Osteoblast (primary cell): ENCODE data around the gene RAD51B. TPM values are rescaled to one million over a fixed set of nuclear protein-coding genes. Genes with fewer than 3 reads are reported as not detected.

Experiments used
- DNase-seq: peaks from one replicate; pipeline ENCODE4 v3.0.0; 2011; ENCODE audit warnings: low spot score, mixed read lengths; ENCODE audit not compliant: insufficient read length; ENCODE audit errors: missing footprints
- H2AFZ ChIP-seq: 2 replicates; pipeline ENCODE4 v1.6.0; 2011; ENCODE audit warnings: mild to moderate bottlenecking, low read length
- H3K27ac ChIP-seq: 2 replicates; pipeline ENCODE4 v1.5.1; 2011; ENCODE audit warnings: mild to moderate bottlenecking, low read depth, low read length, moderate library complexity
- H3K27me3 ChIP-seq: 2 replicates; pipeline ENCODE4 v1.6.0; 2012; ENCODE audit warnings: mild to moderate bottlenecking, control low read depth, inconsistent platforms, low read length, moderate library complexity; ENCODE audit not compliant: insufficient read depth
- H3K36me3 ChIP-seq: 2 replicates; pipeline ENCODE4 v1.5.1; 2011; ENCODE audit warnings: mild to moderate bottlenecking, low read length, control low read depth, moderate library complexity; ENCODE audit not compliant: insufficient read depth
- H3K4me1 ChIP-seq: 2 replicates; pipeline ENCODE4 v1.5.1; 2011; ENCODE audit warnings: mild to moderate bottlenecking, low read length, control low read depth, moderate library complexity; ENCODE audit not compliant: insufficient read depth
- H3K4me2 ChIP-seq: 2 replicates; pipeline ENCODE4 v1.6.0; 2011; ENCODE audit warnings: mild to moderate bottlenecking, low read length; ENCODE audit not compliant: insufficient read depth
- H3K4me3 ChIP-seq: fragments of 200-600 bp; sonication (generic); 3 replicates; pipeline ENCODE4 v1.5.1; 2012; ENCODE audit warnings: mild to moderate bottlenecking, low read length, inconsistent platforms; ENCODE audit not compliant: insufficient read depth
- H3K79me2 ChIP-seq: 2 replicates; pipeline ENCODE4 v1.6.0; 2012; ENCODE audit warnings: mild to moderate bottlenecking, low read length, control low read depth, inconsistent platforms; ENCODE audit not compliant: insufficient read depth
- H3K9me3 ChIP-seq: 2 replicates; pipeline ENCODE4 v1.5.1; 2011; ENCODE audit warnings: low read depth, low read length, control low read depth
- H4K20me1 ChIP-seq: 2 replicates; pipeline ENCODE4 v1.6.0; 2012; ENCODE audit warnings: mild to moderate bottlenecking, low read length, control low read depth; ENCODE audit not compliant: insufficient read depth
- CTCF ChIP-seq: IDR thresholded peaks from 2 replicates; pipeline ENCODE4 v1.5.1; 2011; ENCODE audit warnings: mild to moderate bottlenecking, low read depth, low read length, moderate library complexity; ENCODE audit errors: extremely low read depth
- total RNA-seq: library from RNA; depleted of rRNA; stranded (reverse); fragments of >200 nt; gene quantifications from 2 replicates; pipeline ENCODE4 v1.2.3, GENCODE V29; 2012

The RAD51B gene
- total RNA-seq, 1 donor = 13.8 TPM

GRCh38 chr14:68710776-68711175 lies 891.2 kb downstream of the RAD51B start:
- Histone ChIP-seq H3K27ac (no peak overlapping the region), H3K4me1 (no peaks in the 10 kb centered on the region), H3K4me2 (no peak overlapping the region), H3K4me3 (no peak overlapping the region), H3K79me2 (no peaks in the 10 kb centered on the region), H3K36me3 (no peaks in the 10 kb centered on the region), H4K20me1 (no peaks in the 10 kb centered on the region), H3K27me3 (no peaks in the 10 kb centered on the region), H2AFZ (no peak overlapping the region), H3K9me3 (no peaks in the 10 kb centered on the region)
- TF ChIP-seq CTCF = no peak
- DNase-seq = no peak

GRCh38 chr14:68711561-68712309 lies 892.2 kb downstream of the RAD51B start:
- H2AFZ ChIP-seq = no peak overlapping the region
- DNase-seq = no peak
- no peaks in the 10 kb centered on the region for H3K79me2 ChIP-seq
- H3K27me3 ChIP-seq = no peaks in the 10 kb centered on the region
- H3K4me1 ChIP-seq = no peaks in the 10 kb centered on the region
- no peak for TF ChIP-seq CTCF
- H4K20me1 ChIP-seq = no peaks in the 10 kb centered on the region
- H3K36me3 ChIP-seq = no peaks in the 10 kb centered on the region
- H3K4me3 ChIP-seq = no peak overlapping the region
- H3K9me3 ChIP-seq = no peaks in the 10 kb centered on the region
- no peak overlapping the region for H3K27ac ChIP-seq
- H3K4me2 ChIP-seq = no peak overlapping the region

GRCh38 chr14:68712703-68713370 lies 893.3 kb downstream of the RAD51B start:
- no peak for DNase-seq
- Histone ChIP-seq H3K79me2 (no peaks in the 10 kb centered on the region), H4K20me1 (no peaks in the 10 kb centered on the region), H3K36me3 (no peaks in the 10 kb centered on the region), H3K4me3 (no peak overlapping the region), H3K4me1 (no peaks in the 10 kb centered on the region), H3K4me2 (no peak overlapping the region), H3K27me3 (no peaks in the 10 kb centered on the region), H3K9me3 (no peaks in the 10 kb centered on the region), H2AFZ (no peak overlapping the region), H3K27ac (no peak overlapping the region)
- TF ChIP-seq CTCF = no peak

DNA sequence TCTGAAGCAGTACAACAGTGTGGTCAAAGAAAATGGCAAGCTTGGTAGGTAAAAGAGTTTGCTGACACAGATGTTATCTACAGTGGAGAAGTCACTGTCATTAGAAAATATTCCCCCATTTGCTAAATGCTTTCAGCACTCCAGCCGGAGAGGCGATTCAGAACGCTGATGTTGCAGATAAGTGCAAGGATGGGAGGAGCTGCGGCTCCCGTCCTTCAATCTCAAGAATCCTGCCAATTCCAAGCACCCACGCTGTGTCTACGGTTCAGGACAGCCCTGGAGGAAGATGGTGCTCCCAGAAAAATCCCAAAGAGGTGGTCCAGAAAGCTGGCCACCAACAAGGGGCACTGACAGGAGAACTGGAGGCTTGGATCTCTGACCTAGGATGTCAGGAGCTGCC lies 894.2 kb downstream of the RAD51B start:
- H3K36me3 ChIP-seq = no peaks in the 10 kb centered on the region
- TF ChIP-seq CTCF = no peak
- DNase-seq = no peak
- H3K4me2 ChIP-seq = no peak overlapping the region
- no peaks in the 10 kb centered on the region for H3K27me3 ChIP-seq
- no peaks in the 10 kb centered on the region for H3K79me2 ChIP-seq
- peaks cover 5% of the 10 kb centered on the region for H3K4me1 ChIP-seq
- no peak overlapping the region for H2AFZ ChIP-seq
- no peak overlapping the region for H3K4me3 ChIP-seq
- H4K20me1 ChIP-seq = no peaks in the 10 kb centered on the region
- no peak overlapping the region for H3K27ac ChIP-seq
- no peaks in the 10 kb centered on the region for H3K9me3 ChIP-seq
